GM18499 (cell line): ENCODE measurements around the gene MAST4.

Experiments used
- ATAC-seq: cut with Tn5 transposase; IDR thresholded peaks from one replicate; pipeline ENCODE4 v1.9.1; 2021; ENCODE audit warnings: moderate number of reproducible peaks; ENCODE audit not compliant: insufficient read depth, unreplicated experiment

Gene MAST4

DNA sequence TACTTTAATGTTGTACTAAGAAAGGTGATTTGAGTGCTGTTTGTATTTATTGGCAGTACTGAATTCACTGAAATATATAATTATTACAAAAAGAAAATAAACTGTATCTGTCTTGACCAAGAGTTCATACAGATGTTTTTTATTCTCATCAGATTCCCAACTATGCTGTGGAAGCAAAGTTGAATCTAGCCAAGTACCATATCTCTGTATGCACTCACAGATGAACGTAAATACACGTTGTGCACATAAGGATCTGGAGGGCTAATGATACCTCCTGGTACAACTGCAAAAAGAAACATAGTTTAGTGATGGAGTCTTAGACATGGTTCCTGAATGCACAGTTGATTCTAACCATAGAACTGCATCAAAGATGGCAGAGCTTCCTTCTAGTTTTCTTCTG, 431.0 kb downstream of the MAST4 start:
- ATAC-seq, result no peak

DNA sequence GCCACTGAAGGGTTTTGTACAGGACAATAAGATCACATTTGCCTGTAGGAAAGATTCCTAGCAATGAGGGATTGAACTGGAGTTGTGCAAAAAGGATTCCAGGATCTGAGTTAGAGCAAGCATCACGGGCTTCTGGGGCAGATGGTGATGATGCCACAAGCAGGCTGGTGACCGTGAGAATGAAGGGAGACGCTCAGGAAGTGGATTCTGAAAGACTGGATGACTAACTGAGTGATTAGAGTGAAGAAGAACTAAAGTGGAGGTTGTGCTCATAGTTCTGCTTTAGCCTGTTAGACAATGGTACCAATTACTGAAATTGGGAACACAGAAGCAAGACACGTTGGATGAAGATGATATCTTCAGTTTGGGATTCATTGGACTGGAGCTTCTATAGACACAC, 432.2 kb downstream of the MAST4 start:
- ATAC-seq, result no peak

DNA sequence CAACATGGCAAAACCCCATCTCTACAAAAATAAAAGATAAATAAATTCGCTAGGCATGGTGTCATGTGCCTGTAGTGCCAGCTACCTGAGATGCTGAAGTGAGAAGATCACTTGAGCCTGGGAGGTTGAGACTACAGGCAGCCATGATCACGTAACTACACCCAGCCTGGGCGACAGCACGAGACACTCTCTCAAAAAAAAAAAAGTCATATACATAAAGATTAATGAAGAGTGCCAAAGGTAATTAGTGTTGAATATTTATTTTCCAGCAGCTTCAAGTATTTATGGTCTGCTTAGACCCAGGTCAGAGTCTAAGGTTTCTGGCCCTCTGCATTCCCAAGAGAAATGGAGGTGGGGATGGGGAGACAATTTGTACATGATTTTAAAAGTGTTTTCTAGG, 432.7 kb downstream of the MAST4 start:
- no peak for ATAC-seq

DNA sequence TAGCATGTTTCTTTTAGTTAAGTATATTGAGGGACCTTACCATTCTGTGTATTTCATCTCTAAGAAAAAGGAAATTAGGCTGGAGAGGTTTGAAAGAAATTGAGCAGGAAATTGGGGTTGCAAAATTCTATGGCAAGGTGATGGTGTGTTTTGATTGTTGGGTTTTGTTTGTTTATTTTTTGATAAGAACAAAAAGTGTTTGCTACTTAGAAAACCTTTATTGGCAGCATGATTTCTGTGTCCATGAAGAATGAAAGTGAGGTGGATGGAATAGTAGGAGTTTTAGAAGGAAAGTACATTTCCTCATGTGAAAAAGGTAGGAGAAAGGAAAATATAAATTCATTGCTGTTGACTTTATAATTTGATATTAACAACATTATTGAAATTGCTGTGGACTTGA, 433.3 kb downstream of the MAST4 start:
- ATAC-seq, result no peak

DNA sequence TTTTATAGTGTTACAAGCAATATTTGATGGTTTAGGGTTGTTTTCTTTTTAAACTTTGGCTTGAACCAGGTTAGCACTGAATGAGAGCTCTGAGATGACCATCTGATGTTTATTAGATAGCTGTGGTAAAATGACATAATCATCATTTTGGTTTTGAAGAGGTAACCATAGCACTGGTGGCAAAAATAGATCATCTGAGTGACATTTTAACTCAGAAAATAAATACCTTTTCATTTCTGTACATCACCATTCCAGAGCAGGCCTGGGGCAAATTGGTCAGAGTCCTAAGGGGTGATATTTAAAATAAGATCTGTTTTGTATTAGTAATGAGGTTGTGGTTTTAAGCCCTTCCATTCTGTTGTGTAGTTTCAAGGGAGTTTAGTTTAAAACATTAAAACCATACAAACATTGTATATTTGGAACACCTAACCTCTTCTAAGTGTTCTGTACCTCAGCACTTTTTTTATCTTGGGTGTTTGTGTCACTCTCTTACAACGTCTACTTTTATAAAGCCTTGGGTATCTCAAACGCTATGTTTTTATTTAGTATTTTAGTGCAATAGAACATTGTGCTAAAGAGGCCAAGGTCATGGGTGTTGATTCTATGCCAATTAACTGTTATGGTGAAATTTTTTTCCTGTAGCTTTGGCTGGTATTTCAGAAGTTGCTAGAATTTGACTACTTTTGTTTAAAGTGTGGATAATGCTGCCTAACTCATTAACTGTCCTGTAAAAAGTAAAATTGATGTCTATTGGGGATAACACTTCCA, 434.3 kb downstream of the MAST4 start:
- no peak for ATAC-seq

DNA sequence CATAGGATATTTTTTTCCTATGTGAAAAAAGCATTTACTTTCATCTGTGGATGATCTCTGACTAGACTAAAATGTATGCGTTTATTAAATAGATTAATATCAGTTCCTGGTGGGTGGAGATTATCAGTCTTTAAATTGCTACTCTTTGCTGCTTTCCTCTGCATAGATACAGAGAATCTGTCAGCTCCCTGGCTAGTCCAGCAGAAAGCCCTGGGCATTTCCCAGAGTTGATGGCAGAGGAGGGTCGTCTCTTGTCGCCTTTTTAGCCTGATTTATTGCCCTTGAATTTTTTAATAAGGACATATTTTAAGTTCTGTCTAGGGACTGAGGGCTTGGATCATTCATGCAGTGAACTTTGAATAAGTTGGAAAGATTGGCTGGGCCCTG, 434.9 kb downstream of the MAST4 start:
- no peak for ATAC-seq

DNA sequence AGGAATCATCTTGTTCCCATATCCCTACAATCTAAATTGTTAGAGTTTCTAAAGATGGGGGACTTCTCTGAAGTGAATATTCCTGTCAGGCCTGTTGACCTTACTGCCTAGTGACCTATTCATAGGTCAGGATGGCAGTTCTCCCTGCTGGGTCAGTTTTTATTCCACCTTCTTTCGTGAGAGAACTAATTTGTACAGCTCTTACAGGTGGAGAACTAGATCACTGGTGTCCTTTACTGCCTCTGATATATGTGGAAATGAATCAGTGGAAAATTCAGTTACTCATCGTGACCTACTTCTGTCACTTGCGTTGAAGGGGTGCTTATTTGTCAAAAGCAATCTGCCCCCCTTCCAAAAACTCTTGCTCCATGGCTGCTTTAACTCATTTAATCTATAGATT, 435.5 kb downstream of the MAST4 start:
- no peak for ATAC-seq

DNA sequence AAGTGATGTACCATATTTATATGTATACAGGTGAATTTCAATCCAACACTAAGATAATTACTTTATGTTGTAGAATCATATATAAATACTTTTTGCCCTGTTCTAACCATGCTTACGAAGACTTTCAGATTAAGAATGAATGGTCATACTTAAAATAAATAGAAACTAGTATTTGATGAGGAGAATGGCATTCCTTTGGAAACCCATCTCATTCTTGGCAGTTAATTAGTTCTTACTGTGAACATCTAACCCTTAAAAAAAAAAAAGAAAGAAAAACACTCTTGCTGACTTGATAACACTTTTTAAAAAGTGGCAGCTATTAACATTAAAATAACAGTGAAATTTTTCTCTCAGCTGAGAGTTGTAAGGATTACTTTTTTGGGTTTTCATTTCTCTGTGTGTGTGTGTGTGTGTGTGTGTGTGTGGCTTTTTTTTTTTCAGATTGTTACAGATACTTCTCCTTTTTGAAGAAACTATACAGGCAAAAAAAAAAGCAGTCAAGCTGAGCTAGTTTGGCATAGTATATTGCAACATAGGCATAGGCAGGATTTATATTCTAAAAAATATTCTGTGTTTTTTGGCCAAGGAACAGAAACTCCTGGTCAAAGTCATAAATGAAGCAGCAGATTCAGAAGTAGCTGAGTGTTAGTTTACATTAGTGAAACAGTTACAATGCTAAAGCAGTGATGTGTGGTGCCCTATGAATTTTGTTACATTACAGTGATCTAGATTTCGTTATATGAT, 436.9 kb downstream of the MAST4 start:
- no peak for ATAC-seq

DNA sequence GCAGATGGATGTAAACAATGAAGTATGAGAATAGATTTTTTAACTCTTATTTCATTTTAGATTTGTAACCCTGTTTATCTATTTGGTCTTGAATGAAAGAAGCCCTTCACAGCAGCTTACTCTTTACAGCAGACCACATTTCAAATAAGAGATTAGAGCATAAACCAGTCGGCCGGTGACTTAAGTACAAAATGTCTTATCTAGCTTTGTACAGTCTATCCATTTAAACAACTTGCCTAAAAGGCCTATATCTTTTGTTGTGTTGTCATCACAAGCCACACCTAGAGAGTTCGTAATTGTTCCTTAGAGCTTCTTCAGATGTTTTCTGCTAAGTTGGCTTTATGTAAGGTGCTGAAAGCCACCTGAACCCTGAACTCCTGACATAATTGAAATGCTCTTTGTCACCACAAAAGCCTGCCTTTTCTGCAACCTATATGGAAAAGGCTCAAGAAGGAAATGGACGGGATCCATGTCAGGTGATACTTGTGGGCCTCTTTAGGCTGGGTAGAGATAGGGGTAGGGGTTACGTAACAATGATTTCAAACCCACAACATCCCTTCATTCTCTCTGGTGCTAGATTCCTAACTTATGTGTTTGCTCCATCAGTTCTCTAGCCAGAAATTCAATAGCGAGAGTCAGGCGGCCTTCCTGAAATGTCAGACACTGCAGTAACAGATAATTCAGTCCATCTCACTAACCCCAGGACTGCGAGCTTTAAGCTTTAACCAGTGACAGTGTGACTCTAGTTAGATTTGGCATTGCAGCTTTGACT, 437.9 kb downstream of the MAST4 start:
- ATAC-seq, result no peak

DNA sequence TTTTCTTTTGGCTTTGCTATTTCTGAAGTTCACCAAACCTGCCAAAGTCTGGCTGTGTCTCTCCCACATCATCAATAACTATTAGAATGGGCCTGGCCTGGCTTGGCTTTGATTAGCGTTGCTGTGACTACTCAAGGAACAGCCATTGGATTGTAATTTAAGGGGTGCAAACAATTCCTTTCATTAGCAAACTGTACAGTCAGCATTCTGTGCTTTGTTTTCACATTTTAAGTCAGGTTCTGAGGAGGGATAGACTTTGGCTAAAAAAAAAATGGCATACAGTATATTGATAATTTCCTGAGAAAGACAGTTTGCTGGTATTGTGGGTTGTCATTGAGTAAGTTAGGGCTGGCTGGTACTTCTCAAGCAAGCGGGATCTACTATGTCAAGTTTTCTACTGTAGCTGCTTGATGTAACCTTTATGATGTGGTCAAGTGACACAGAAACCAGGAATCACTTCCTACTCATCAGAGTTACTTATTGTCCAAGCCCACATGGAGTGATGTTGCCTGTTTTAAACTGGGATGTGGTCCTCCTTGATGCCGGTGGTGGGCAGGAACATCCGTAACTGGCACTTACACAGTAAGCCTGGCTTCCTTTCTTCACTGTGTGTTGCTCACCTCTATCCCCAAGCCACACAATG, 439.0 kb downstream of the MAST4 start:
- ATAC-seq, result no peak

DNA sequence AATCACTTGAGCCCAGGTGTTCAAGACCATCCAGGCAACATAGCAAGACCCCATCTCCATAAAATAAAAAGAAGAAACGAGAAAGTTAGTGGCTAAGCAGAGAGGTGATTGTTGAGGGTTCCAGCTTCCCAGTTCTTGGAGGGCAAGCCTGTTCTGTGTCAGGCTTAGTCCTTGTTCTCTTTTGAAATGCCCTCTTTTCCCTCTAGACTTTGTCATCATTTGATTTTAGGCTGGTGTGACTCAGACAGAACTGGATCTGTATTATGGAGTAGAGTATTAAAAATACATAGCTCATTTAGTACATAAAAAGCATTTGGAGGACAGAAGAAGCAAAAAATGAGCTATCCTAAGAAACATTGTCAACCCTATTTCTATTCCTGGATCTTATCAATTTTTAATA, 441.0 kb downstream of the MAST4 start:
- ATAC-seq, result no peak

DNA sequence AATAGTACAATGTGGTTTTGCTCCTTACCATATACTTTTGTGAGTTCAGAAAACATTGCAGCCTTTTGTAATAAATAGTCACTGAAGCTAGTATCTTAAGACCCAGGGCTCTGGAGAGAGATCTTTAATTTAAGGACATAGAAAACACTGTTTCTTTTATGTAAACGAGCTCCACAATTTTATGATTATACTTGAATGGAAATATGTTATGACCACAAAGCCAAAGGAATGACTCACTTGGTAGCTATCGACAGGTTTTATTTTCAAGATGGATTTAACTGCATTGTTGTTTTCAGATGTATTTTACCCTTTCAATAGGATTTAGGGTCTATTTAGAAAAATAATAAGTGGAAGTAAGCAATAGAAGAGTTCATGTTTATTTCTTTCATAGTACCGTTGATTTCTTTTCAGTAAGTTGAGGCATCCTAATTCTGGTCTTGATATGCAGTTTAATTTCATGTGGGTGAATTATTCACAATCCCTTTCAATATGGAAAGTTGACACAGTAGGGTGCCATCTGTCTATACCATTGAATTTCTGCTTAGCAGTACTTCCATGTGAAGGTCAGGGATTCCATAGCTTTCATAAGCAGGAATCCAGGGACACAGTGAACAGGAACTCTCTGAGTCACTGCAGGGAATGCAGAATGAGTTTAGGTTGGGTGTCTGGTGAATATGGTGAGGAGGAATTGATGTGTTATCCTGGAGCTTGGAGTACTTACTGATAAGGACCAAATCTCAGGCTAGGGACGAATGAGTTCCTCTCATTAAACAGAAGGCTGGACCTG, 442.8 kb downstream of the MAST4 start:
- ATAC-seq, result no peak

DNA sequence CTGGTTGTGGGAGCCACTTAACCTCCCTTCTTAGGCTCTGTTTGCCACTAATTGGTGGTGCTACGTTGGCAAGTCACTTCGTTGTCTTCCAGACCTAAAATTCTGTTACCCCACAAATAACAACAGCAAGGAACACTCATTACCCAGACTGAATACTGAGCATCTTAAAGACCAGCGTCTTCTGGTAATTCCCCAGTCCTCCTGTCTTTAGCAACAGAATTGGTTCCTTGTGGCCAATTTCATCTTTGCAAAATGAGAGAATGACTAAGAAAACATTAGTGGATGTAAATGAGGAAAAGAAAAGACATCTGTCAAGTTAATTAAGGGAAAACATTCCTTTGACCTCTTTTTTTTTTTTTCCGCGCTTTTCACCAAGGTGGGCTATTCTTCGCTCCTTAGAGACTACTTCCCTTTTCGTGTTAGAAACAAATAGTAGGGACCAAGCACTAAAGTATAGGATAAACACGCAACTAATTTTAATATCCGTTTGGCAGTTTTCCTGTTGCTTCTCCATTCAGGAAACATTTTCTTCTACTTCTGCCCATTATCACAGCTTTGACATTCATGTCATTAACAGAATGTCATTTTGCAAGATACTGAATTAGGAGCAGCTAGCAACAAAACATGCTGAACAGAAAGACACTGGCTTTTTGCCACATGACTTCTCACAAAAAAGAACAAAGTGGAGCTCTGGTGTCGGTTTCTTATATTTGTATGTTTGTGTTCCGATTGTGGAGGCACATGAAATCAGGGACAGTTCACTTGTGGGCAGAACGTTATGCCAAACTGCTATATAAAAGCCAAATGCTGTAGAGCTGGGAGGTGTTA, 446.2 kb downstream of the MAST4 start:
- no peak for ATAC-seq

DNA sequence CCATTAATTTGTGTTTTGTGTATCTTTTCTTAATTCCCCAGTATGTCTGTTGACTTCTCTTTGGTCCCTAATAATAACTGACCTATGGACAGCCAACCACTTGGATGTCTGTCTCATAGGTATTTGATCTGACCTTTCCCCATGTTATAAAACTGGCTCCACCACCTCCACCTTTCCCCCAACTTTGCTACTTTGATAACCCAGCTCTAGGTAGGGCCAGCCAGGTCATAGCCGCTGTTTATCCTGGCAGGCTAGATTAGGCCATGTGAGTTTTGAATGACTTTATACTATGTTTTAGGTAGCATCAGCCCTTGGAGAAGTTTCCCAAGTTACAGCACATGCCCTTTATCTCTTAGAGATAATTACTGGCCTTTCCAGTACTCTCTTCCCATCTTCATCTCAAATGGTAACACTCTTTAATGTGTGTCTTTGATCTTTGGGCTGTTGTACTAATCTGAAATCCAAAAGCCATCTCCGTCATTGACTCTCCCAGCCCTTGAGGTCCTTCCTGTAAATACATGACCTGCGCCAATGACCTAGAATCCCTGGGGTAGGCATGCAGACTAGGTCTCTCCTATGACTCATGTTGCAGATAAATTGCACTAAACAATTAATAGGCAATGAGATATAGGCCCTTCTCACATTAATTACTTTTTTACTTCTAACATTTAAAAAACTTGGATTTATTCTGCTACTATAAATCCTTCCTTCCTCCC, 447.8 kb downstream of the MAST4 start:
- no peak for ATAC-seq

DNA sequence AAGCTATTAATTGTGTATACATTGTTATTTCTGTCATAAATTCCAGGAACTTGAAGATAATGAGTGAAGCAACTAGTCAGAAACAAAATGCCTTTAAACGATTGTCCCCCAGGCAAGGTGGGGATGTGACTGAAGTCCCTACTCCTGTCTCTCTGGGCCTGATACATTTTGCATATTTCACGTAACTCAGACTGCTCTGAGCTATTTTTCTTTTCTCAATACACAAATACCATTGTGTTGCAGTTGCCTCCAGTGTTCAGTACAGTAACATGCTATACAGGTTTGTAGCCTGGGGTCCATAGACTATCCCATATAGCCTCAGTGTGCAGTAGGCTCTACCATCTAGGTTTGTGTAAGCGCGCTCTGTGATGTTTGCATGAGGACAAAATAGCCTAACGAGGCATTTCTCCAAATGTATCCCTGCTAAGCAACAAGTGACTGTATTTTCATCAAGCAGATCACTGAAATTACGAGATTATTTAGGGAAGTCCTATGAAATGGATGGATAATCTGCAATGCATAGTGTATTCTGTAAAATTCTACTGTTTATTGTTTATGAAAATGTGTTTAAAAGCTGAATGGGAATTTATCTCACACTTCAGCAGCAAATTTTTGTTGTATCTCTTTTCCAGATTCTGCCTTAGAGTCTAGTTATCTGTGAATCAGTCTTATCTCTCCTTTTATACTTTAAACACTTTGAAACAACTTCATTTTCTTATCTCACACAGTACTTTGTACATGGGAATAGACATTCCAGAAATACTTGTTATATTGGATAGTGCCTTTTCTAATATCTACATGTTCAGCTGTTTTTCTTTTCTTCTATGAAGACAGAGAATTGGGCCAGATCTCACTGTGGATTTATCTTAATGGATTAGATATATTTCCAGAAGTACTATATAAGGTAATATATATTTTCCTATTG, 449.9 kb downstream of the MAST4 start:
- no peak for ATAC-seq

DNA sequence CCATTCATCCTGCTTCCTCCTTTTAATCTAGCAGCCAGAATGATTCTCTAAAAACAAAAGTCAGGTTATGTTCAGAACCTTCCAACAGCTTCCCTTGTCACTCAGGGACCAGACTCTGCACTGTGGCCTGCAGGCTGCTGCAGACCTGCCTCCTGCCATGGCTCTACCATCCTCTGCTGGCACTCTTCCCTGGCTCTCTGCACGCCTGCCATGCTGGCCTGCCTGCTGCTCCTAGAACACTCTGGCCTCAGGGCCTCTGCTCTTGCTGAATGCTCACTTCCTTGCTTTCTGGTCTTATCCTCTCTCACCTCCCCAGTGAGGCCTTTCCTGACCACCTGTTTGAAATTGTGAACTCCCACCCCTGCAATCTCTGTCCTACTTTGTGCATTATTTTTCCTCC, 451.0 kb downstream of the MAST4 start:
- ATAC-seq, result no peak

DNA sequence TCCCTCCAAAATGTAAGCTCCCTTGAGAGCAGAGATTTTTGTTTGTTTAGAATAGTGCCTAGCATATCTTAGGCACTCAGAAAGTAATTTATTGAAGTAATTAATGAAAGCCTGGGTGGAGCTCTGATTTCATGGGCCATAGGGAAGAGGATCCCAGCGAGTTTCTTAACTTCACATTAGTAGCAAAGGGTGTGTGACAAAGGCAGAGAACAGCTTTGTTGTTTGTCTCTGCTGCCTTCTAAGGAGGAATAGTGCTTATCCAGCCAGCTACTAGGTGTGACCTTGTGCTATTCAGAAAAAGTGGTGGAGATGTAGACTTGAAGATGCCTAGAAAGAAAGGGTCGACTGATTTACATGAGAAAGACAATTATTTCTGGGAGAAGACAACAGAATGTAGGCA, 451.4 kb downstream of the MAST4 start:
- no peak for ATAC-seq

DNA sequence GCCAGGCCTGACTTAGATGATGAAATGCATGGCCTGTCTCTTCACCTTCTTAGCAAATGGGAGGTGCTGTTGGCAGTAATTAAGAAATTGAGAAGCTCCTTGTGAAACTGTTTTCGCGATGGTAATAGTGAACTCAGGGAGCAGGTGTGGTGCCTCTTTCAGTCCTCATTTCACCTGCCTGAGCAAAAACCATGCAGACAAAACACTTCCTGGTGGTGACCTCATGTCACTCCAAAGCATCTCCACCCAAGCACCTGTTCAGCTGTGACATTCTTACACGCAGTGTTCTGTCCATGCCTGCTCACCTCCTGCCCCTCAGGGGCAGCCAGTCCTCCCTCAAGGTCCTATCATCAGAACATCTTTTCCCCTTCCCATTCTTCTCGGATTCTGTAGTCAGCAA, 453.9 kb downstream of the MAST4 start:
- ATAC-seq, result no peak
